GM12878 (cell line): ENCODE results near the gene MSX2. TPM values are rescaled to one million over a fixed set of nuclear protein-coding genes. Genes with fewer than 3 reads are reported as not detected.

Source experiments
- ATAC-seq: fragments of 200-7000 bp; cut with Tn5 transposase; 3 replicates; pipeline ENCODE4 v1.9.1; 2020; ENCODE audit warnings: mild to moderate bottlenecking, moderate library complexity
- BruUV-seq: library from RNA; stranded (reverse); fragments of 400-500 nt; replicated peaks from 2 replicates; lab custom pipeline; 2021; lab: Mats Ljungman, UMichigan
- CTCF ChIA-PET: fragments of 300-600 bp; sonication (Branson Sonifier 250); formaldehyde crosslinking; extraction: SDS; loops from one replicate; lab custom pipeline; 2021; ENCODE audit warnings: inconsistent platforms; lab: Yijun Ruan, JAX
- POLR2A ChIA-PET: fragments of 350-600 bp; formaldehyde crosslinking; extraction: SDS; loops from one replicate; lab custom pipeline; 2021; ENCODE audit warnings: inconsistent platforms; lab: Charles Lee
- RAD21 ChIA-PET: fragments of 300-600 bp; sonication (Branson Sonifier 250); formaldehyde crosslinking; loops from one replicate; lab custom pipeline; 2023; ENCODE audit warnings: antibody characterized with exemption; ENCODE audit not compliant: unreplicated experiment; lab: Charles Lee
- SMC1A ChIA-PET: fragments of 300-600 bp; sonication (Branson Sonifier 250); formaldehyde crosslinking; loops from one replicate; lab custom pipeline; 2023; ENCODE audit not compliant: unreplicated experiment, uncharacterized antibody; lab: Charles Lee
- DNase-seq: peaks from one replicate; pipeline ENCODE4 v3.0.0-alpha.2; 2011; ENCODE audit warnings: low read depth, low spot score
- FAIRE-seq: peaks from 3 replicates; lab custom pipeline; 2011; peaks lifted over from hg19 to GRCh38; lab: Jason Lieb, UNC
- H2AFZ ChIP-seq: 2 replicates; pipeline ENCODE4 v1.6.0; 2011; ENCODE audit warnings: low read depth, low read length, control low read depth; ENCODE audit not compliant: control insufficient read depth
- H3K27ac ChIP-seq: 2 replicates; pipeline ENCODE4 v1.5.1; 2011; ENCODE audit warnings: control low read depth; ENCODE audit not compliant: control insufficient read depth, insufficient read depth
- H3K27me3 ChIP-seq, 2 experiments: replicated peaks in 1 of 2; 2 replicates each; pipeline versions ENCODE4 v1.6.0 to v1.6.1; 2011; ENCODE audit warnings: low read length in 1 of 2; ENCODE audit not compliant: control insufficient read depth in 2 of 2, insufficient read depth in 2 of 2
- H3K36me3 ChIP-seq, 2 experiments: 2 replicates each; pipeline ENCODE4 v1.5.1; 2011; ENCODE audit warnings: low read length in 1 of 2; ENCODE audit not compliant: control insufficient read depth in 2 of 2, insufficient read depth in 2 of 2
- H3K4me1 ChIP-seq: 2 replicates; pipeline ENCODE4 v1.6.1; 2011; ENCODE audit warnings: mild to moderate bottlenecking, low read length, moderate library complexity, mixed read lengths; ENCODE audit not compliant: control insufficient read depth, insufficient read depth
- H3K4me2 ChIP-seq: 2 replicates; pipeline ENCODE4 v1.6.0; 2011; ENCODE audit warnings: control low read depth; ENCODE audit not compliant: control insufficient read depth, insufficient read depth
- H3K4me3 ChIP-seq: fragments of 200-600 bp; sonication (generic); 2 replicates; pipeline ENCODE4 v1.5.1; 2016
- H3K79me2 ChIP-seq: 2 replicates; pipeline ENCODE4 v1.6.0; 2011; ENCODE audit warnings: low read length; ENCODE audit not compliant: control insufficient read depth, insufficient read depth
- H3K9ac ChIP-seq: 2 replicates; pipeline ENCODE4 v1.8.0; 2011; ENCODE audit warnings: low read length, control low read depth, mixed read lengths; ENCODE audit not compliant: control insufficient read depth, insufficient read depth
- H3K9me3 ChIP-seq: replicated peaks from 3 replicates; pipeline ENCODE4 v1.5.1; 2011; ENCODE audit warnings: mild to moderate bottlenecking, low read length; ENCODE audit not compliant: control insufficient read depth, insufficient read depth
- H4K20me1 ChIP-seq: 2 replicates; pipeline ENCODE4 v1.6.0; 2011; ENCODE audit not compliant: control insufficient read depth, insufficient read depth
- CREM ChIP-seq: IDR thresholded peaks from 2 replicates; pipeline ENCODE4 v1.6.1; 2014; ENCODE audit warnings: antibody characterized with exemption, low read depth
- GATAD2B ChIP-seq: fragments of 450-650 bp; conservative IDR thresholded peaks from 2 replicates; pipeline ENCODE4 v1.6.1; 2017; ENCODE audit warnings: low read depth, mild to moderate bottlenecking, moderate library complexity
- HDAC2 ChIP-seq: fragments of 200-600 bp; sonication (generic); IDR thresholded peaks from 2 replicates; pipeline ENCODE4 v1.6.1; 2017
- HDGF ChIP-seq: fragments of 450-650 bp; IDR thresholded peaks from 2 replicates; pipeline ENCODE4 v1.6.1; 2016; ENCODE audit warnings: antibody characterized with exemption
- KAT2A ChIP-seq: conservative IDR thresholded peaks from 2 replicates; pipeline ENCODE4 v1.6.1; 2011; ENCODE audit warnings: low read depth, low read length; ENCODE audit not compliant: control insufficient read depth
- MLLT1 ChIP-seq: fragments of 450-650 bp; IDR thresholded peaks from 2 replicates; pipeline ENCODE4 v1.6.1; 2016; ENCODE audit warnings: mild to moderate bottlenecking
- MYB ChIP-seq: fragments of 150-350 bp; IDR thresholded peaks from 2 replicates; pipeline ENCODE4 v1.6.1; 2014; ENCODE audit warnings: mild to moderate bottlenecking, low read depth, low read length, borderline replicate concordance
- RB1 ChIP-seq: fragments of 450-650 bp; formaldehyde crosslinking; IDR thresholded peaks from 2 replicates; pipeline ENCODE4 v1.6.1; 2017; ENCODE audit warnings: mild to moderate bottlenecking, borderline replicate concordance
- RBBP5 ChIP-seq: fragments of 200-600 bp; sonication (generic); conservative IDR thresholded peaks from 2 replicates; pipeline ENCODE4 v1.6.1; 2016
- RCOR1 ChIP-seq: conservative IDR thresholded peaks from 2 replicates; pipeline ENCODE4 v1.6.1; 2012; ENCODE audit warnings: low read depth, low read length, improper control_type of control experiment
- SMARCA5 ChIP-seq: fragments of 450-650 bp; IDR thresholded peaks from 2 replicates; pipeline ENCODE4 v1.6.1; 2017; ENCODE audit warnings: mild to moderate bottlenecking
- USF1 ChIP-seq: IDR thresholded peaks from 2 replicates; pipeline ENCODE4 v1.6.1; 2011; ENCODE audit warnings: borderline replicate concordance, low read depth, mild to moderate bottlenecking, moderate library complexity, mixed read lengths, low read length; ENCODE audit not compliant: insufficient read depth; ENCODE audit errors: extremely low read length
- WRNIP1 ChIP-seq: IDR thresholded peaks from 2 replicates; pipeline ENCODE4 v1.6.1; 2011; ENCODE audit warnings: low read depth, low read length, improper control_type of control experiment, borderline replicate concordance
- ZNF24 ChIP-seq: fragments of 450-650 bp; IDR thresholded peaks from 2 replicates; pipeline ENCODE4 v1.6.1; 2017; ENCODE audit warnings: antibody characterized with exemption, mild to moderate bottlenecking
- WGBS: methylation state at CpG from one replicate; pipeline ENCODE4 v1.1.6; 2016; ENCODE audit warnings: low lambda C conversion rate; ENCODE audit not compliant: insufficient replicate concordance, insufficient coverage; ENCODE audit errors: missing lambda C conversion rate; 5-methylcytosine and 5-hydroxymethylcytosine counted together
- in situ Hi-C: fragments of 300-500 bp; cut with MboI; formaldehyde crosslinking; loops from 9 replicates; pipeline ENCODE4 v1.14.3; 2018; ENCODE audit warnings: mixed read lengths
- intact Hi-C: fragments of 100-400 bp; cut with micrococcal nuclease; formaldehyde crosslinking; loops from one replicate; pipeline ENCODE4 v1.14.2; 2022; ENCODE audit not compliant: unreplicated experiment
- polyA plus RNA-seq, 11 experiments: library from polyadenylated mRNA; depleted of rRNA in 4 of 11; unstranded in 6 of 11; stranded (reverse) in 5 of 11; fragments of >200 nt; fragmentation: Nextera tagmentation in 4 of 11; fragmentation: Illumina TruSeq in 1 of 11; extraction: Ambion mirVana in 4 of 11; extraction: Trizol in 1 of 11; gene quantifications; 1 replicate in 1 of 11; 2 replicates in 10 of 11; pipeline versions ENCODE4 v1.2.1 to v1.2.3, GENCODE V29; 2011 to 2016; ENCODE audit warnings: inconsistent platforms in 2 of 11, missing spikeins in 2 of 11, low read depth in 1 of 11
- total RNA-seq, 4 experiments: library from RNA; depleted of rRNA in 3 of 4; stranded (reverse); fragments of >200 nt in 3 of 4; fragmentation: Illumina TruSeq in 1 of 4; extraction: Trizol in 1 of 4; gene quantifications; 2 replicates each; pipeline versions ENCODE4 v1.2.1 to v1.2.3, GENCODE V29; 2013 to 2021
- TF ChIP-seq, protein P1 (sequence below): fragments of 450-650 bp; IDR thresholded peaks from 2 replicates; pipeline ENCODE4 v1.6.1; 2017; ENCODE audit warnings: borderline replicate concordance
- TF ChIP-seq, protein P2 (sequence below): IDR thresholded peaks from 2 replicates; pipeline ENCODE4 v1.6.1; 2012; ENCODE audit warnings: low read depth, low read length, improper control_type of control experiment

The MSX2 gene
- total and polyA plus RNA-seq, 10 of the 15 experiments (the other 5 are each of a cell fraction or from before 2014, with no cell fraction given): not detected

GRCh38 chr5:174706997-174707572 is 17.3 kb upstream of the MSX2 start:
- intact Hi-C loops: no loop called here
- H3K9ac ChIP-seq: no peak overlapping the region
- ChIA-PET RAD21 (no interaction called here), CTCF (no interaction called here)
- no peaks in the 10 kb centered on the region for H4K20me1 ChIP-seq
- H3K4me2 ChIP-seq: no peak overlapping the region
- TF ChIP-seq USF1 (no peak), WRNIP1 (no peak), MLLT1 (no peak), SMARCA5 (no peak), ZNF24 (no peak), RBBP5 (no peak), MYB (no peak), GATAD2B (no peak), HDAC2 (no peak), HDGF (no peak), RB1 (no peak), KAT2A (no peak), CREM (no peak), RCOR1 (no peak)
- TF ChIP-seq, protein P1, sequence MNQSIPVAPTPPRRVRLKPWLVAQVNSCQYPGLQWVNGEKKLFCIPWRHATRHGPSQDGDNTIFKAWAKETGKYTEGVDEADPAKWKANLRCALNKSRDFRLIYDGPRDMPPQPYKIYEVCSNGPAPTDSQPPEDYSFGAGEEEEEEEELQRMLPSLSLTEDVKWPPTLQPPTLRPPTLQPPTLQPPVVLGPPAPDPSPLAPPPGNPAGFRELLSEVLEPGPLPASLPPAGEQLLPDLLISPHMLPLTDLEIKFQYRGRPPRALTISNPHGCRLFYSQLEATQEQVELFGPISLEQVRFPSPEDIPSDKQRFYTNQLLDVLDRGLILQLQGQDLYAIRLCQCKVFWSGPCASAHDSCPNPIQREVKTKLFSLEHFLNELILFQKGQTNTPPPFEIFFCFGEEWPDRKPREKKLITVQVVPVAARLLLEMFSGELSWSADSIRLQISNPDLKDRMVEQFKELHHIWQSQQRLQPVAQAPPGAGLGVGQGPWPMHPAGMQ: no peak
- TF ChIP-seq, protein P2, sequence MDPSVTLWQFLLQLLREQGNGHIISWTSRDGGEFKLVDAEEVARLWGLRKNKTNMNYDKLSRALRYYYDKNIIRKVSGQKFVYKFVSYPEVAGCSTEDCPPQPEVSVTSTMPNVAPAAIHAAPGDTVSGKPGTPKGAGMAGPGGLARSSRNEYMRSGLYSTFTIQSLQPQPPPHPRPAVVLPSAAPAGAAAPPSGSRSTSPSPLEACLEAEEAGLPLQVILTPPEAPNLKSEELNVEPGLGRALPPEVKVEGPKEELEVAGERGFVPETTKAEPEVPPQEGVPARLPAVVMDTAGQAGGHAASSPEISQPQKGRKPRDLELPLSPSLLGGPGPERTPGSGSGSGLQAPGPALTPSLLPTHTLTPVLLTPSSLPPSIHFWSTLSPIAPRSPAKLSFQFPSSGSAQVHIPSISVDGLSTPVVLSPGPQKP: no peak
- TF ChIP-seq, all 136 proteins: peak for 0
- in situ Hi-C loops: no loop called here
- DNase-seq (no peak), FAIRE-seq (no peak), ATAC-seq (no peak)
- POLR2A ChIA-PET: no interaction called here
- 57% methylated on average over 9 of the region's 9 CpGs for WGBS
- H3K4me3 ChIP-seq: no peak overlapping the region
- no peak overlapping the region for H2AFZ ChIP-seq
- H3K27ac ChIP-seq: no peak overlapping the region
- H3K27me3 ChIP-seq: no peaks in the 10 kb centered on the region; a peak in 1 of 4 replicates
- H3K36me3 ChIP-seq: no peaks in the 10 kb centered on the region
- no peaks in the 10 kb centered on the region for H3K79me2 ChIP-seq
- SMC1A ChIA-PET: no interaction called here
- no TSS peak for BruUV-seq
- H3K4me1 ChIP-seq: no peaks in the 10 kb centered on the region
- H3K9me3 ChIP-seq: no peaks in the 10 kb centered on the region
